PC-3 (cell line): ENCODE measurements around the gene OLFM4. TPM values are rescaled to one million over a fixed set of nuclear protein-coding genes. Genes with fewer than 3 reads are reported as not detected.

Source experiments
- ATAC-seq: fragments of 200-7000 bp; cut with Tn5 transposase; 2 replicates; pipeline ENCODE4 v1.9.1; 2020; ENCODE audit warnings: mild to moderate bottlenecking, moderate library complexity
- BruUV-seq: library from RNA; stranded (reverse); fragments of 400-500 nt; replicated peaks from 2 replicates; lab custom pipeline; 2021; lab: Mats Ljungman, UMichigan
- CTCF ChIA-PET: fragments of 300-600 bp; sonication (Branson Sonifier 250); formaldehyde crosslinking; loops from one replicate; lab custom pipeline; 2022; ENCODE audit warnings: antibody characterized with exemption; lab: Charles Lee
- POLR2A ChIA-PET: fragments of 300-600 bp; sonication (Branson Sonifier 250); formaldehyde crosslinking; loops from one replicate; lab custom pipeline; 2022; ENCODE audit warnings: antibody characterized with exemption; ENCODE audit not compliant: unreplicated experiment; lab: Charles Lee
- DNase-seq: peaks from one replicate; pipeline ENCODE4 v3.0.0-alpha.2; 2015
- H2AFZ ChIP-seq: fragments of 300-600 bp; sonication (generic); 2 replicates; pipeline ENCODE4 v1.6.0; 2016; ENCODE audit warnings: antibody characterized with exemption, low read length
- H3F3A ChIP-seq: fragments of 300-600 bp; sonication (generic); one replicate; pipeline ENCODE4 v1.6.0; 2017; ENCODE audit warnings: antibody characterized with exemption, low read length, control low read depth, mild to moderate bottlenecking; ENCODE audit not compliant: unreplicated experiment
- H3K27ac ChIP-seq: fragments of 300-600 bp; sonication (generic); 2 replicates; pipeline ENCODE4 v1.5.1; 2016; ENCODE audit warnings: mild to moderate bottlenecking, low read length
- H3K27me3 ChIP-seq: fragments of 300-600 bp; sonication (generic); 2 replicates; pipeline ENCODE4 v1.6.1; 2016; ENCODE audit warnings: low read length, mixed read lengths
- H3K36me3 ChIP-seq: fragments of 300-600 bp; sonication (generic); 2 replicates; pipeline ENCODE4 v1.6.1; 2016; ENCODE audit warnings: low read depth, mixed run types, low read length, mixed read lengths
- H3K4me1 ChIP-seq: fragments of 300-600 bp; sonication (generic); 2 replicates; pipeline ENCODE4 v1.5.1; 2016; ENCODE audit warnings: low read length; ENCODE audit not compliant: insufficient read depth
- H3K4me2 ChIP-seq: fragments of 300-600 bp; sonication (generic); 2 replicates; pipeline ENCODE4 v1.6.0; 2016; ENCODE audit warnings: low read length
- H3K4me3 ChIP-seq: fragments of 300-600 bp; sonication (generic); 2 replicates; pipeline ENCODE4 v1.5.1; 2016; ENCODE audit warnings: mild to moderate bottlenecking, low read length, mixed read lengths
- H3K79me2 ChIP-seq: fragments of 300-600 bp; sonication (generic); 2 replicates; pipeline ENCODE4 v1.6.1; 2017; ENCODE audit warnings: low read length, mixed read lengths
- H3K9ac ChIP-seq: fragments of 300-600 bp; sonication (generic); 2 replicates; pipeline ENCODE4 v1.6.0; 2016; ENCODE audit warnings: mild to moderate bottlenecking, low read length
- H3K9me2 ChIP-seq: fragments of 300-600 bp; sonication (generic); replicated peaks from 2 replicates; pipeline ENCODE4 v1.6.1; 2016; ENCODE audit warnings: mixed run types, low read length, mixed read lengths
- H3K9me3 ChIP-seq: fragments of 300-600 bp; sonication (generic); 2 replicates; pipeline ENCODE4 v1.6.1; 2016; ENCODE audit warnings: low read length, mixed read lengths
- H4K20me1 ChIP-seq: fragments of 300-600 bp; sonication (generic); 2 replicates; pipeline ENCODE4 v1.6.1; 2016; ENCODE audit warnings: low read length, mixed read lengths
- CTCF ChIP-seq: fragments of 300-600 bp; sonication (generic); conservative IDR thresholded peaks from 2 replicates; pipeline ENCODE4 v1.5.1; 2017; ENCODE audit warnings: antibody characterized with exemption, low read depth, mild to moderate bottlenecking, low read length
- EZH2 ChIP-seq: fragments of 300-600 bp; sonication (generic); IDR thresholded peaks from one replicate; pipeline ENCODE4 v1.6.1; 2017; ENCODE audit warnings: antibody characterized with exemption, mild to moderate bottlenecking, low read length; ENCODE audit not compliant: unreplicated experiment
- EZH2phosphoT487 ChIP-seq: fragments of 300-600 bp; sonication (generic); IDR thresholded peaks from 2 replicates; pipeline ENCODE4 v1.6.1; 2018; ENCODE audit warnings: mild to moderate bottlenecking, antibody characterized with exemption, low read length, borderline replicate concordance
- intact Hi-C: fragments of 100-400 bp; cut with micrococcal nuclease; formaldehyde crosslinking; loops from 2 replicates; pipeline ENCODE4 v1.9.0; 2023
- total RNA-seq: library from RNA; depleted of rRNA; stranded (reverse); fragments of >200 nt; gene quantifications from 2 replicates; pipeline ENCODE4 v1.2.3, GENCODE V29; 2014

The OLFM4 gene
- total RNA-seq, 1 experiment from 2014 or later: not detected

- H3K4me3 ChIP-seq: no peak overlapping the region
- ChIA-PET POLR2A (no interaction called here), CTCF (no interaction called here)
- intact Hi-C loops: no loop called here
- no peak overlapping the region for H2AFZ ChIP-seq
- no peak overlapping the region for H3K9ac ChIP-seq
- TF ChIP-seq EZH2 (no peak), CTCF (no peak), EZH2phosphoT487 (no peak)
- no peaks in the 10 kb centered on the region for H3K36me3 ChIP-seq
- BruUV-seq: no TSS peak
- H3K4me2 ChIP-seq: no peak overlapping the region
- ATAC-seq (no peak), DNase-seq (no peak)
- no peaks in the 10 kb centered on the region for H3K9me2 ChIP-seq
- no peaks in the 10 kb centered on the region for H3K27me3 ChIP-seq
- H3F3A ChIP-seq: no peaks in the 10 kb centered on the region
- no peak overlapping the region for H3K27ac ChIP-seq
- no peaks in the 10 kb centered on the region for H3K79me2 ChIP-seq
- H3K9me3 ChIP-seq: no peaks in the 10 kb centered on the region
- no peaks in the 10 kb centered on the region for H3K4me1 ChIP-seq
- no peaks in the 10 kb centered on the region for H4K20me1 ChIP-seq
These were observed 44.8 kb upstream of the OLFM4 start for GRCh38 chr13:52983836-52984235.

- Histone ChIP-seq H3K36me3 (no peaks in the 10 kb centered on the region), H3K27ac (no peak overlapping the region), H3K9me3 (no peaks in the 10 kb centered on the region), H3K4me2 (no peak overlapping the region), H2AFZ (no peak overlapping the region), H3K9ac (no peak overlapping the region), H3K4me1 (no peaks in the 10 kb centered on the region), H4K20me1 (no peaks in the 10 kb centered on the region), H3K9me2 (no peaks in the 10 kb centered on the region), H3K4me3 (no peak overlapping the region), H3F3A (no peaks in the 10 kb centered on the region), H3K27me3 (no peaks in the 10 kb centered on the region), H3K79me2 (no peaks in the 10 kb centered on the region)
- BruUV-seq: no TSS peak
- ChIA-PET CTCF (no interaction called here), POLR2A (no interaction called here)
- no peak for TF ChIP-seq CTCF
- TF ChIP-seq EZH2: no peak
- TF ChIP-seq EZH2phosphoT487: no peak
- intact Hi-C loops: no loop called here
- no peak for DNase-seq
- no peak for ATAC-seq
These were observed 43.7 kb upstream of the OLFM4 start for GRCh38 chr13:52984881-52985363.

GRCh38 chr13:52991344-52992020 lies 37.1 kb upstream of the OLFM4 start:
- Histone ChIP-seq H4K20me1 (no peaks in the 10 kb centered on the region), H3K4me2 (no peak overlapping the region), H2AFZ (no peak overlapping the region), H3F3A (no peaks in the 10 kb centered on the region), H3K27ac (no peak overlapping the region), H3K79me2 (no peaks in the 10 kb centered on the region), H3K9ac (no peak overlapping the region), H3K9me2 (no peaks in the 10 kb centered on the region), H3K4me3 (no peak overlapping the region), H3K4me1 (no peaks in the 10 kb centered on the region), H3K9me3 (no peaks in the 10 kb centered on the region), H3K27me3 (no peaks in the 10 kb centered on the region), H3K36me3 (no peaks in the 10 kb centered on the region)
- ChIA-PET CTCF (no interaction called here), POLR2A (no interaction called here)
- no TSS peak for BruUV-seq
- TF ChIP-seq CTCF (no peak), EZH2phosphoT487 (no peak)
- DNase-seq (no peak), ATAC-seq (no peak)
- intact Hi-C loops: no loop called here
